GM18873 (cell line): ENCODE data around the gene TADA2B.

Experiments used
- ATAC-seq: cut with Tn5 transposase; IDR thresholded peaks from one replicate; pipeline ENCODE4 v1.9.1; 2021; ENCODE audit warnings: mild to moderate bottlenecking, moderate library complexity, moderate number of reproducible peaks; ENCODE audit not compliant: unreplicated experiment, low FRiP score

TADA2B gene

DNA sequence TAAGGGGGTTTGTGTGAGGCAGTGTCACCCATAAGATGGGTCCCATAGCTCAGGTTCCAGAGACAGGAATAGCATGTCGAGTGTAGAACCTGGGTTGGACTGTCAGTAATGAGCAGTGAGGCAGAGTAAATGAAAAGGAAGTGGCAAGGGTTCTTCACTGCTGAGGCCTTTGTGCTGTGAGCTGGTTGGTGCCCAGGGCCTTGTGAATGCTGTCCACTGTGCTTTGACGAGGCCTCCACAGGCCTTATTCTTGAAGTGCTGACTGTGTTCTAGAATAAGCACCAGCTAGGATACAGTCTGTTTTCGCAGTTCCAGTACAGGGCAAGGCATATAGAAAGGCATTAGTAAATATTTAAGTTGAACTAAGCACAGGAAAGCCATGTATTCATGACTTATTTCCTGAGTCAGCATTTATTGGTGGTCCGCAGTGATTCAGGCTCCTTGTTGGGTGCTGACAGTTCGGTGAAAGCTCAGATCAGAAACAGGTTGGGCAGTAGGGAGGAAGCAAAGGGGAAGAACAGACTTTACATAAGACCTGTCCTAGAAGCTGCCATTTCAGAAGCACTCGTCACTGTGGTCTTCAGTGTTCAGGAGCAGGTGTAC, 25.6 kb upstream of the TADA2B start:
- no peak for ATAC-seq

DNA sequence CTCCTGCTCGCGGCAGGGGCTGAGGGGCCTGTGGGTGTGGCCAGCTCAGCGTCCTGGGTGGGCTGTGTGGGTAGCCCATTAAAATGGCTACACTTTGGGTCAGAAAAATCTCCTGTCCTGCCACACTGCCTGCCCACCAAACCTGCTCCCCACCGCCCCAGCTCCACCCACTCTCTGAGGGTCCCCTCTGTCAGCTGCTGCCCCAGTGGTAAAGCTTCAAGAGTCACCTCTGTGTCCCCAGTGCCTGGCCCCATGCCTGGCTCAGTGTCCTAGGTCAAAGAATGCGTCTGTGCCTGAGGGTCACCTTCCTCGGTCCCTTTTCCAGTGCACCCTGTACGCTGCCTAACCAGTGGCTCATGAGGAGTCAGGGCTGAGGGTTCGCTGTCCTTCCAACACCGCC, 24.9 kb upstream of the TADA2B start:
- no peak for ATAC-seq

GRCh38 chr4:7019367-7019766, 23.8 kb upstream of the TADA2B start:
- ATAC-seq = no peak

- ATAC-seq = no peak
Observed at GRCh38 chr4:7020290-7020689, 22.9 kb upstream of the TADA2B start.

DNA sequence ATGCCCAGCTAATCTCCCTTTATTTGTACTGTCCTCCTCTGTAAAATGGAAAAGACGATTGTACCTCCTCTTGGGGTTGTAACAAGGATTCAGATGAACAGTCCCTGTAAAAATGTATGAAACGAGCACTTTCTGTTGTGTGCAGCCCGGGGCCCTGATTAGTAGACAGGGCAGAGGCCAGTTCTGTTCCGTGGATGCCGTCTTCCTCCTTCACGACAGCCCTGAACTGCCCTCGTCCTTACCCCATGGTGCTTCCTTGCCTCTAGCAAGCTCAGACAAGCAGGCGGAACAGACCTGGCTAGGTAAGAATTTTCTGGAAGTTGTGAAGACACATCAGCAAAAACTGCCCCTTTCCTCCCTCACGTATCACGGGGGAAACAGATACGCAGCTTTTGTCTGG, 22.3 kb upstream of the TADA2B start:
- ATAC-seq = no peak

- no peak for ATAC-seq
Observed at GRCh38 chr4:7021355-7021754, 21.8 kb upstream of the TADA2B start.

- no peak for ATAC-seq
Observed at GRCh38 chr4:7021930-7022664, 21.1 kb upstream of the TADA2B start.

DNA sequence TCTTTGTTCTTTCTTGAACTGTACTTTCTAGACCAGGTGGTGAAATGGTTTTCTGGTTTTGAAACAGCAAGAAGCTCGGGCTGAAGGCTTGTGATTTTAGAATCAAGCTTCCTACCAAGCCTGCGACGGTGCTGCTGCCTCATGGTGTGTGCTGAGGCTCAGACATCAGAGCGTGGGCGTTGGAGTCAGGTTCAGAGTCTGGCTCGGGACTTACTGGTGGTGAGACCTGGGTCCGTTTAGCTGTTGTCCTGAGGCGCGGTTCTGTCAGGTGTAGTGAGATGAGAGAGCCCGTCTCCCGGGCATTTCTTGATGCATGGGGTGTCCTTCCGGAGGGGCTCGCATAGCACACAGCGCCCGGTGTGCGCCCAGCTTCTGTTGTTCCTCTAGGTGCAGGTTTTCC, 19.7 kb upstream of the TADA2B start:
- no peak for ATAC-seq

GRCh38 chr4:7023901-7024300, 19.3 kb upstream of the TADA2B start:
- ATAC-seq = no peak

GRCh38 chr4:7024336-7024890, 18.8 kb upstream of the TADA2B start:
- ATAC-seq = no peak

DNA sequence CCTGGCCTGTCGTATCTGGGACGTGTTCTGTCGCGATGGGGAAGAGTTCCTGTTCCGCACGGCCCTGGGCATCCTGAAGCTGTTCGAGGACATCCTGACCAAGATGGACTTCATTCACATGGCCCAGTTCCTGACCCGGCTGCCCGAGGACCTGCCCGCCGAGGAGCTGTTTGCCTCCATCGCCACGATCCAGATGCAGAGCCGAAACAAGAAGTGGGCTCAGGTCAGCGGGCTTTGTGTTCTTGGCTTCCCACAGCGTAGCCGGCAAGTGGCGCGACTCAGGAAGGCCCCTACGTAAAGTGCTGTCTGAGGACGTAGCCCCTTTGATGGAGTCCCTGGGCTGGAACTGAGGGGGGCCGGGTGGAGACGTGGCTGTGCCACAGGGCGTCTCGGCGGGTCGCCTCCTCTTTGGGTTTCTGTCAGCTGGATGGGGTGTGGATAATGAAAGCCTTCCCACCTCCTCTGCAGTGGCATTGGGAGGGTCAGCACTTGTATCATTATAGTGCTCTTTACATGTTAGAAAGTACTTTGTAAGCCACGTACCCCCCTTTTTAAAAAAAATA, 18.1 kb upstream of the TADA2B start:
- ATAC-seq = no peak

DNA sequence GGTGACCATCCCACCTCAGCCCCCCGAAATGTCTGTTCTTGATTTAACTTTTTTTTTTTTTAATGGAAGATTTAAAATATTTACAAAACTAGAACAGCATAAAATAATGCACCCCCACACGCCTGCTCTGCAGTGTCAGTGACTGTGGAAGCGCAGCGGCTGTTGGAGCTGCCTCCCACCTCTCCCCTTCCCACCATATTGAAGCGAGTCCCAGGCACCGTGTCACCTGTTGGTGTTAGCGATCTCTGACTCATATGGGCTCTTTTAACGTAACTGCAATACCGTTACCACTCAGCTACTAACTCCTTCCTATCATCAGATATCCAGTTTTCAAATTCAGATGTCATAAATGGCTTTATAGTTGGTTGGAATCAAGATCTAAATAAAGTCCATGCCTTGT, 17.1 kb upstream of the TADA2B start:
- ATAC-seq = no peak

DNA sequence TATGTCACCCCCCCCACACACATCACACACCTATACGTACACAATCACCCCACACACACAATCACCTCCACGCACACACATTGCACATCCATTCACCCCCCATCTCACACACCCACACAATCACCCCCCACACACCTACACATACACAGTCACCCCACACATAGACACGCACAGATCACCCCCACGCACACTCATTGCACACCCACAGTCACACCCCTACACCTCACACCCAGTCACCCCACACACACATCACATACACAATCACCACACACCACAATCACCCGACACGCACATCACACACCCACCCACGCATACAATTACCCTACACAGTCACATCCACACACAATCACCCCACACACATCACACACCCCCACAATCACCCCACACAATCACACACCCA, 15.9 kb upstream of the TADA2B start:
- no peak for ATAC-seq

DNA sequence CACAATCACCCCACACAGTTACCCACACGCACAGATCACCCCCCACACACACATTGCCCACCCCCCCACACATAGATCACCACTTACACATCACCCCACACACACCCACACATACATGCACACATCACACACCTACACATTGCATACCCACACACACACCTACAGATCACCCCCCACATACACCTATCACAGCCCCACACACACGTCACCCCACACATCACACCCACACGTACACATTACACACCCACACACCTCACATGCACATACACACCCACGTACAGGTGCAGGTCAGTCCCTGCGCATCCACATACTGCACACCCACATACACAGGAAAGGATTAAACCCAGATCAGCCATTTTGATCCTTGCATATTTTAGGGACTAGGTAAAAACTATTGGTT, 15.3 kb upstream of the TADA2B start:
- ATAC-seq = no peak

DNA sequence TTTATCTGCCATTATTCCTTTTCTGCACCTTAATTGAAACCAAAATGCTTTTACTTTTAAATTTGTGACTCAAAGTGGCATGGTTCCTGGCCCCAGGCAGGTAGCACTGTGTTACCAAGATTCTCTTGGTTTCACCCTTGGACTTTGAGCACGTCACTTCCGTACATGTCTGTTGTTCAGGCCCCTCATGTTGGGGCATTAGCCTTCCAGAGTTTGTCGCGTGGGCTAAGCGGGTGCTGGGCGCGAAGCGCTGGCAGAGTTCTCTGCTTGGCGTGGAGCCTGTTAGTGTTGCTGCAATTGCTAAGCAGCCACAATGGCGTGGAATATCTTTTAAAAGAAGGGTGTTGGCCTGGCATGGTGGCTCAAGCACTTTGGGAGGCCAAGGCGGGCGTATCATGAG, 14.0 kb upstream of the TADA2B start:
- ATAC-seq = no peak

- ATAC-seq = no peak
Observed at GRCh38 chr4:7029921-7030320, 13.3 kb upstream of the TADA2B start.

GRCh38 chr4:7030856-7031255, 12.3 kb upstream of the TADA2B start:
- ATAC-seq = no peak

- no peak for ATAC-seq
Observed at GRCh38 chr4:7031558-7032449, 11.4 kb upstream of the TADA2B start.

GRCh38 chr4:7032596-7032995, 10.6 kb upstream of the TADA2B start:
- no peak for ATAC-seq

DNA sequence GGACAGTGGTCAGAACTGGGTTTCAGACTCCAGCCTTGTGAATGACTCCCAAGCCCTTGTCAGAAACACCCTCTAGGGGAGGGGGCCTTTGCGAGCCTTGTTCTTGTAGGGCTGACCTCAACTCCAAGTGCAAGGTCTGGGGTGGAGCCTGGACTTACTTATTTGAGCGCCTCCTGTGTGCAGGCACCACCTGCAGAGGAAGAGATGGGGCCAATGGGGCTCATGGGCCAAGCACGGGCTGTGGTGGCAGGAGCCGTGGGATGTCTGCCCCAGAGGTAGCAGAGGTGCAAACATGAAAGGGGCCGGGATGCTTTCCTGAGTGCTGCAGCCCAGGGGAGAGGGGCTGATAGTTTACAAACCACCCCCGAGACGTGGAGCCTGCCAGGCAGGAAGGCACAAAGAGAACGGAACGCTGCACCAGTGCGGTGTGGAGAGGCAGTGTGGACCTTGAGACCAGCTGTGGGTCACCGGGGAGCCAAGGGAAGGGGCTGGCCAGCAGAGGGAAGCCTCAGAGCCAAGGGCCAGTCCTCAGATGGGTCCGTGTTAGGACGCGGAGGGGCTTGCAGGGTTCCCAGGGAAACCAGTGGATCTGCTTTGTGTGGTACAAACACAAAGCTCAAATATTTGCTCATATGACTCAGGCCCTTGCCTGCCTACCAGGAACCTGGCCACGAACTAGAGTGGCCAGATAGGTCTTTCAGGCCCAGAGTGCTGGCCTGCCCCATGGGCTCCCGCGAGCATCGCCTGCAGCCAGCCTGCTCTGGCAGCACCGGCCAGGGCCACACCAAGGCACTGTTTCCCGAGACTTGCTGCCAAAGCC, 8.7 kb upstream of the TADA2B start:
- ATAC-seq = no peak
